ENCODE data around the gene ALOX15B.

- TF ChIP-seq CTCF (IDR thresholded peaks at IDR 0.05 in 2 of 3, conservative IDR thresholded peaks at IDR 0.05 in 1 of 3; ENCODE audit: insufficient read depth in 2 of 3, low read depth in 1 of 3, low read length in 3 of 3), result no peak
- no peak for TF ChIP-seq EGR1 (conservative IDR thresholded peaks at IDR 0.05)
- no peak for TF ChIP-seq SMC3 (conservative IDR thresholded peaks at IDR 0.05; ENCODE audit: insufficient read depth, low read depth, low read length)
- TF ChIP-seq KDM1A (IDR thresholded peaks at IDR 0.05), result no peak
- TF ChIP-seq TAF1 (IDR thresholded peaks at IDR 0.05; ENCODE audit: control insufficient read depth, extremely low read depth, insufficient read depth, low read length, severe bottlenecking), result no peak
- no peak for TF ChIP-seq JUND (IDR thresholded peaks at IDR 0.05; ENCODE audit: borderline replicate concordance, low read depth, low read length)
- no peak for TF ChIP-seq JUND (tag; IDR thresholded peaks at IDR 0.05; ENCODE audit: borderline replicate concordance, low read depth, low read length)
- TF ChIP-seq RB1 (IDR thresholded peaks at IDR 0.05; ENCODE audit: low read depth), result no peak
Measured at GRCh38 chr17:8007836-8008235, 31.0 kb upstream of the ALOX15B start.
